Measurements from ENCODE around the gene RBM20. TPM values are rescaled to one million over a fixed set of nuclear protein-coding genes. Genes with fewer than 3 reads are reported as not detected.

RBM20 gene
- total and polyA plus RNA-seq, 2 of the 13 experiments (the other 11 are each of a cell fraction or from before 2014, with no cell fraction given) = 0.02 to 0.22 TPM

GRCh38 chr10:110872145-110872983 lies 228.2 kb downstream of the RBM20 start:
- in situ Hi-C loops (cut with HindIII; ENCODE audit: extremely low pct_ligation_motif_present, low pct_unique_long_range_greater_than_20kb) = no loop called here
- under 1% methylated on average over 19 of the region's 70 CpGs for WGBS (ENCODE audit: low lambda C conversion rate)
- TF ChIP-seq ISX (CRISPR knock-in tag; conservative IDR thresholded peaks at IDR 0.05) = no peak
- TF ChIP-seq DRAP1 (CRISPR knock-in tag; IDR thresholded peaks at IDR 0.05) = no peak
- no peak for TF ChIP-seq ZFAT (CRISPR knock-in tag; conservative IDR thresholded peaks at IDR 0.05)
- no peak for TF ChIP-seq ZBTB49 (CRISPR knock-in tag; IDR thresholded peaks at IDR 0.05; ENCODE audit: borderline replicate concordance)
- peak; percentile 62; the same call in 1 of the 2 replicates for TF ChIP-seq REPIN1 (CRISPR knock-in tag; IDR thresholded peaks at IDR 0.05; ENCODE audit: borderline replicate concordance, low read depth)
- no peak for TF ChIP-seq BCL6 (CRISPR knock-in tag; IDR thresholded peaks at IDR 0.05)
- no peak for TF ChIP-seq HIC2 (CRISPR knock-in tag; IDR thresholded peaks at IDR 0.05; ENCODE audit: low read depth)
- no peak for TF ChIP-seq ZNF7 (CRISPR knock-in tag; IDR thresholded peaks at IDR 0.05)
- peak; percentile 47; the same call in 1 of the 2 replicates for TF ChIP-seq SPEN (CRISPR knock-in tag; IDR thresholded peaks at IDR 0.05; ENCODE audit: low read depth)
- TF ChIP-seq PRPF4 (IDR thresholded peaks at IDR 0.05; ENCODE audit: low read depth, low read length, poor library complexity, severe bottlenecking) = peak; percentile 10
- no peak; the same call in 1 of the 2 replicates for TF ChIP-seq ZNF691 (CRISPR knock-in tag; IDR thresholded peaks at IDR 0.05; ENCODE audit: borderline replicate concordance, low read depth)
- no peak for TF ChIP-seq ATF6 (CRISPR knock-in tag; conservative IDR thresholded peaks at IDR 0.05)
- no peak for TF ChIP-seq CENPBD1 (CRISPR knock-in tag; IDR thresholded peaks at IDR 0.05; ENCODE audit: borderline replicate concordance, low read depth)

More at GRCh38 chr10:110872145-110872983, 228.2 kb downstream of the RBM20 start:
- peaks cover 44% of the 10 kb centered on the region for H3K4me1 ChIP-seq (ENCODE audit: insufficient read depth, low read length)
- peak overlapping the region; percentile 72 to 82 (median 76) for H3K4me3 ChIP-seq (replicated peaks in 1 of 3; ENCODE audit: insufficient read depth in 1 of 3, low read depth in 2 of 3, low read length in 3 of 3)
- ChIA-PET POLR2A (interaction anchor here (0.8 to 1.9 kb wide), 21 partner anchors 13 to 865 kb away, joined by 3 to 53 read pairs (median 4); partner anchors contain the start of genes ADD3, BBIP1 and SHOC2), CTCF (ENCODE audit: low intra/inter-chr PET ratio, low total read pairs) (no interaction called here)
- no TSS peak for BruUV-seq (replicated peaks)
- no peaks in the 10 kb centered on the region for H3K27me3 ChIP-seq (ENCODE audit: control insufficient read depth in 1 of 2, insufficient read depth in 2 of 2, low read length in 2 of 2)
- H3K27ac ChIP-seq (ENCODE audit: extremely low read length, insufficient read depth, low read length) = peak overlapping the region; percentile 92
- intact Hi-C loops (cut with micrococcal nuclease; ENCODE audit: unreplicated experiment) = loop anchor here (5.0 kb wide), 3 partner anchors 40 to 125 kb away; no protein-coding TSS in a partner anchor
- peaks cover 6% of the 10 kb centered on the region; the same call in 1 of the 2 replicates for H4K20me1 ChIP-seq (ENCODE audit: insufficient read depth, low read length)
- peak overlapping the region; percentile 78 for H3K9ac ChIP-seq (ENCODE audit: insufficient read depth, low read depth, low read length)
- H3K79me2 ChIP-seq (ENCODE audit: insufficient read depth, low read length) = peaks cover 30% of the 10 kb centered on the region
- DNase-seq (ENCODE audit: low spot score) (peak; percentile 69), ATAC-seq (peak; percentile 89), FAIRE-seq (peak; percentile 58)
- H3K36me3 ChIP-seq (replicated peaks in 1 of 2; ENCODE audit: control insufficient read depth in 1 of 2, insufficient read depth in 2 of 2, low read length in 2 of 2) = peaks cover 2 to 5% of the 10 kb centered on the region in 2 experiments; a peak in 2 of 5 replicates
- H2AFZ ChIP-seq (ENCODE audit: low read length) = no peak overlapping the region
- peak overlapping the region; percentile 79 for H3K4me2 ChIP-seq (ENCODE audit: low read depth, low read length)
- H3K9me3 ChIP-seq (ENCODE audit: low read length) = no peaks in the 10 kb centered on the region
